Gastrocnemius medialis (tissue), 4 donors: ENCODE data around the gene KLHL29. TPM values are rescaled to one million over a fixed set of nuclear protein-coding genes. Genes with fewer than 3 reads are reported as not detected.

ENCODE experiments used
- ATAC-seq, 2 donors: fragments of 150-250 bp; one replicate each; pipeline ENCODE4 v1.9.1; 2016
- DNase-seq, 2 donors: peaks; one replicate each; pipeline ENCODE4 v3.0.0-alpha.2; 2019
- H3K27ac ChIP-seq, 4 donors: fragments of 200-600 bp; sonication (generic); 1 replicate in 1 of 4; 2 replicates in 3 of 4; pipeline ENCODE4 v1.5.1; 2016 to 2018; ENCODE audit warnings: mild to moderate bottlenecking in 2 of 4, moderate library complexity in 1 of 4
- H3K27me3 ChIP-seq, 3 donors: fragments of 200-600 bp; sonication (generic) in 2 of 3; 1 replicate in 1 of 3; 2 replicates in 2 of 3; pipeline versions ENCODE4 v1.5.1 to v1.6.0; 2016 to 2019; ENCODE audit warnings: mild to moderate bottlenecking in 1 of 3, moderate library complexity in 1 of 3
- H3K36me3 ChIP-seq, 2 donors: fragments of 200-600 bp; sonication (generic) in 1 of 2; one replicate each; pipeline ENCODE4 v1.5.1; 2017 to 2018
- H3K4me1 ChIP-seq, 2 donors: fragments of 200-600 bp; sonication (generic) in 1 of 2; one replicate each; pipeline ENCODE4 v1.5.1; 2016 to 2017; ENCODE audit warnings: mild to moderate bottlenecking in 2 of 2
- H3K4me3 ChIP-seq, 4 donors: fragments of 200-600 bp; sonication (generic) in 3 of 4; 1 replicate in 1 of 4; 2 replicates in 3 of 4; pipeline ENCODE4 v1.5.1; 2016 to 2019; ENCODE audit warnings: mild to moderate bottlenecking in 2 of 4
- H3K9me3 ChIP-seq, 3 donors: fragments of 200-600 bp; sonication (generic) in 2 of 3; 1 replicate in 1 of 3; 2 replicates in 2 of 3; pipeline ENCODE4 v1.5.1; 2016 to 2019
- CTCF ChIP-seq, 5 experiments: fragments of 450-650 bp in 3 of 5; fragments of 200-600 bp in 2 of 5; sonication (generic) in 2 of 5; IDR thresholded peaks in 4 of 5; conservative IDR thresholded peaks in 1 of 5; 1 replicate in 4 of 5; 2 replicates in 1 of 5; pipeline ENCODE4 v1.5.1; 2016 to 2019; ENCODE audit warnings: antibody characterized with exemption in 5 of 5, mild to moderate bottlenecking in 3 of 5, moderate library complexity in 3 of 5
- POLR2A ChIP-seq, 2 donors: fragments of 450-650 bp; IDR thresholded peaks; one replicate each; pipeline ENCODE4 v1.6.1; 2017; ENCODE audit warnings: antibody characterized with exemption in 2 of 2, mild to moderate bottlenecking in 2 of 2, moderate library complexity in 2 of 2
- in situ Hi-C, 4 donors: fragments of 200-750 bp; cut with MboI; loops; one replicate each; pipeline versions ENCODE4 v1.15.0 to v1.8.0; 2017; ENCODE audit warnings: low sequenced_read_pairs in 4 of 4
- intact Hi-C: fragments of 100-400 bp; cut with DNase I; formaldehyde crosslinking; loops from one replicate; pipeline ENCODE4 v1.15.1; 2023; ENCODE audit warnings: low total_unique reads
- total RNA-seq, 4 donors: library from RNA; depleted of rRNA; stranded (reverse); fragments of >200 nt; gene quantifications; one replicate each; pipeline versions ENCODE4 v1.1.0 to v1.2.3, GENCODE V29; 2016

KLHL29 gene
- total RNA-seq, 4 donors from 2014 or later = 4.3 to 24.9 (median 8.7) TPM

DNA sequence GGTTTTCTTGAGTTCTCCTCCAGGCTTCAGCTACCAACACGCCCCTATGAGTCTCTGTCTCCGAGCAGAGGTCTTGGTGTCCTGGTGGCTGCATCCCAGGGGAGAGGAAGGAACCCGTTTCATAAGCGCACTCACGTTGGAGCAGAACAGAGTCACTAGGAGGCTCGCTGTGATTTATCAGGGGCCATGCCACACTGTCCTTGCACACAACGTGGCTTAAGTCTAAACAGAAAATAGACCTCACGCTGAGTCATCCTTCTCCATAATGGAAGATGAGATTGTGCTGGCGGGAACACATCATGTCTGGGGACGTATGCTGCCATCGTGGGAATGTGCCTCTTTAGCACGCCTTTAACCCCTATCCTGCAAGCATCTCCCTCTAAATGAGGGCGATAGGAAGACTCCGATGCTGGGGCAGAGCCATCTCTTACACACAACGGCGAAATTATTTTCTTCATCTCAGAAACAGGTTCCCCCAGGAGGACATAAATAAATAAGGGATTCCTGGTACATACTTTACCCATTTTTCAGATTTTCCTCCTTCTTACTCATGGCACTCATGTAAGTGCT, 211.4 kb downstream of the KLHL29 start:
- intact Hi-C loops = loop anchor here (5.0 kb wide), 2 partner anchors 151 to 169 kb away; no protein-coding TSS in a partner anchor
- Histone ChIP-seq H3K27ac (peak overlapping the region; percentile 83 to 93 (median 88)), H3K27me3 (no peaks in the 10 kb centered on the region), H3K36me3 (no peaks in the 10 kb centered on the region), H3K9me3 (no peaks in the 10 kb centered on the region), H3K4me3 (peak overlapping the region; percentile 34 to 58 (median 47)), H3K4me1 (peaks cover 37 to 78% of the 10 kb centered on the region in 2 donors)
- no peak for TF ChIP-seq CTCF (IDR thresholded peaks at IDR 0.05 in 4 of 5, conservative IDR thresholded peaks at IDR 0.05 in 1 of 5)
- peak; percentile 25 to 43 for TF ChIP-seq POLR2A (IDR thresholded peaks at IDR 0.05)
- peak; percentile 75 to 87 for DNase-seq
- in situ Hi-C loops = loop anchor here in 1 of 4 donors (5.0 kb wide), 1 partner anchor 79 kb away; no protein-coding TSS in a partner anchor
- peak; percentile 78 to 85 for ATAC-seq

DNA sequence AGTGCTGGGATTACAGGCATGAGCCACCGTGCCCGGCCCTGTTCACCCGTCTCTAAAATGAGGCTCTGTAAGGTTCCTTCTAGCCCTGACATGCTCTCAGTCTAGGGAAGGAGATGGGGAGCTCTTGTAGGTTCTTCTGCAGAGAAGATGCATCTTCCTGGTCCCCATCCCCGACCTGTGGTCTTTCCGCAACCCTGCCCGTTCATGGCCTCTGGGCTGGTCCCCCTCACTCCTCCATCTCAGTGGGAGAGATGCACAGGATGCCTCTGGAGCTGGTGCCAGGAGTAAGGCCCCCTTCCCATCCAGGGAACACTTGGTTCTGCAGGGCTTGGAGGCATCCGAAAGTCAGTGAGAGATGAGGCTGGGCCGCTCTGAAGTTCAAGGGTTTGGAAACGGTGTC, 212.7 kb downstream of the KLHL29 start:
- TF ChIP-seq POLR2A (IDR thresholded peaks at IDR 0.05) = no peak
- TF ChIP-seq CTCF (IDR thresholded peaks at IDR 0.05 in 4 of 5, conservative IDR thresholded peaks at IDR 0.05 in 1 of 5) = no peak
- H3K4me1 ChIP-seq = peaks cover 41 to 77% of the 10 kb centered on the region in 2 donors
- H3K27ac ChIP-seq = peak overlapping the region in 3 of 4 donors; percentile 42 to 96 (median 61)
- in situ Hi-C loops (loop anchor here in 1 of 4 donors (5.0 kb wide), 1 partner anchor 80 kb away; no protein-coding TSS in a partner anchor), intact Hi-C loops (loop anchor here (5.0 kb wide), 2 partner anchors 150 to 170 kb away; no protein-coding TSS in a partner anchor)
- no peak overlapping the region for H3K4me3 ChIP-seq
- H3K9me3 ChIP-seq = no peaks in the 10 kb centered on the region
- no peaks in the 10 kb centered on the region for H3K36me3 ChIP-seq
- H3K27me3 ChIP-seq = no peaks in the 10 kb centered on the region
- DNase-seq (no peak), ATAC-seq (no peak)

GRCh38 chr2:23599006-23599405, 214.0 kb downstream of the KLHL29 start:
- in situ Hi-C loops = loop anchor here in 1 of 4 donors (5.0 kb wide), 1 partner anchor 82 kb away; no protein-coding TSS in a partner anchor
- ATAC-seq = no peak
- DNase-seq = no peak
- no peaks in the 10 kb centered on the region for H3K36me3 ChIP-seq
- no peak for TF ChIP-seq CTCF (IDR thresholded peaks at IDR 0.05 in 4 of 5, conservative IDR thresholded peaks at IDR 0.05 in 1 of 5)
- H3K9me3 ChIP-seq = no peaks in the 10 kb centered on the region
- peak overlapping the region in 3 of 4 donors; percentile 7 to 96 (median 86) for H3K27ac ChIP-seq
- no peak overlapping the region for H3K4me3 ChIP-seq
- intact Hi-C loops = loop anchor here (5.0 kb wide), 2 partner anchors 148 to 172 kb away; no protein-coding TSS in a partner anchor
- H3K27me3 ChIP-seq = no peaks in the 10 kb centered on the region
- peaks cover 44 to 73% of the 10 kb centered on the region in 2 donors for H3K4me1 ChIP-seq

GRCh38 chr2:23599667-23600066, 214.7 kb downstream of the KLHL29 start:
- H3K27ac ChIP-seq = peak overlapping the region; percentile 84 to 96 (median 88)
- no peak overlapping the region for H3K4me3 ChIP-seq
- peaks cover 43 to 68% of the 10 kb centered on the region in 2 donors for H3K4me1 ChIP-seq
- H3K9me3 ChIP-seq = no peaks in the 10 kb centered on the region
- intact Hi-C loops = loop anchor here (5.0 kb wide), 2 partner anchors 148 to 172 kb away; no protein-coding TSS in a partner anchor
- ATAC-seq (no peak), DNase-seq (no peak)
- in situ Hi-C loops = loop anchor here in 1 of 4 donors (5.0 kb wide), 1 partner anchor 82 kb away; no protein-coding TSS in a partner anchor
- H3K27me3 ChIP-seq = no peaks in the 10 kb centered on the region
- H3K36me3 ChIP-seq = no peaks in the 10 kb centered on the region
- TF ChIP-seq CTCF (IDR thresholded peaks at IDR 0.05 in 4 of 5, conservative IDR thresholded peaks at IDR 0.05 in 1 of 5) = no peak
- no peak for TF ChIP-seq POLR2A (IDR thresholded peaks at IDR 0.05)
